GM12878 (cell line): ENCODE data around the gene ASCC1. TPM values are rescaled to one million over a fixed set of nuclear protein-coding genes. Genes with fewer than 3 reads are reported as not detected.

Experiments
- BMI1 ChIP-seq: fragments of 450-650 bp; IDR thresholded peaks from 2 replicates; pipeline ENCODE4 v1.6.1; 2016; ENCODE audit warnings: mild to moderate bottlenecking, moderate library complexity, borderline replicate concordance
- CBFB ChIP-seq: IDR thresholded peaks from 2 replicates; pipeline ENCODE4 v1.6.1; 2016; ENCODE audit warnings: antibody characterized with exemption, low read depth
- CHD4 ChIP-seq: fragments of 200-600 bp; sonication (generic); IDR thresholded peaks from 2 replicates; pipeline ENCODE4 v1.6.1; 2016; ENCODE audit warnings: mild to moderate bottlenecking
- ESRRA ChIP-seq: IDR thresholded peaks from 2 replicates; pipeline ENCODE4 v1.6.1; 2012; ENCODE audit warnings: mild to moderate bottlenecking, low read length, improper control_type of control experiment
- ETV6 ChIP-seq, 2 experiments: fragments of 450-650 bp in 1 of 2; IDR thresholded peaks in 1 of 2; conservative IDR thresholded peaks in 1 of 2; 2 replicates each; pipeline ENCODE4 v1.6.1; 2014; ENCODE audit warnings: antibody characterized with exemption in 1 of 2, borderline replicate concordance in 1 of 2, low read depth in 1 of 2, mild to moderate bottlenecking in 1 of 2, moderate library complexity in 1 of 2
- EZH2 ChIP-seq: IDR thresholded peaks from 2 replicates; pipeline ENCODE4 v1.6.1; 2012; ENCODE audit warnings: low read depth, mild to moderate bottlenecking, control low read depth, inconsistent platforms, low read length, borderline replicate concordance; ENCODE audit not compliant: control insufficient read depth
- HDAC6 ChIP-seq: fragments of 200-600 bp; sonication (generic); IDR thresholded peaks from one replicate; pipeline ENCODE4 v1.8.0; 2017; ENCODE audit warnings: antibody characterized with exemption; ENCODE audit not compliant: unreplicated experiment
- HSF1 ChIP-seq: fragments of 150-350 bp; IDR thresholded peaks from 2 replicates; pipeline ENCODE4 v1.6.1; 2014; ENCODE audit warnings: mild to moderate bottlenecking, low read depth, low read length
- KDM1A ChIP-seq: fragments of 200-600 bp; sonication (generic); IDR thresholded peaks from 2 replicates; pipeline ENCODE4 v1.6.1; 2016; ENCODE audit warnings: borderline replicate concordance
- NFYB ChIP-seq: IDR thresholded peaks from 2 replicates; pipeline ENCODE4 v1.6.1; 2011; ENCODE audit warnings: low read depth, mild to moderate bottlenecking, low read length, improper control_type of control experiment, moderate library complexity; ENCODE audit not compliant: insufficient read depth
- NR2C1 ChIP-seq: fragments of 450-650 bp; IDR thresholded peaks from 2 replicates; pipeline ENCODE4 v1.6.1; 2017; ENCODE audit warnings: antibody characterized with exemption, mild to moderate bottlenecking, moderate library complexity
- RAD51 ChIP-seq: fragments of 450-650 bp; IDR thresholded peaks from 2 replicates; pipeline ENCODE4 v1.6.1; 2016; ENCODE audit warnings: moderate library complexity, mild to moderate bottlenecking, inconsistent platforms
- RFX5 ChIP-seq: IDR thresholded peaks from 2 replicates; pipeline ENCODE4 v1.6.1; 2011; ENCODE audit warnings: low read depth, low read length, improper control_type of control experiment
- SMAD1 ChIP-seq: fragments of 450-650 bp; IDR thresholded peaks from 2 replicates; pipeline ENCODE4 v1.6.1; 2018; ENCODE audit warnings: mild to moderate bottlenecking, low read depth; ENCODE audit not compliant: partially characterized antibody
- SMC3 ChIP-seq: IDR thresholded peaks from 2 replicates; pipeline ENCODE4 v1.6.1; 2011; ENCODE audit warnings: low read length, improper control_type of control experiment, borderline replicate concordance
- SREBF1 ChIP-seq: IDR thresholded peaks from 2 replicates; pipeline ENCODE4 v1.6.1; 2012; ENCODE audit warnings: mild to moderate bottlenecking, low read length
- STAT3 ChIP-seq: IDR thresholded peaks from 2 replicates; pipeline ENCODE4 v1.6.1; 2011; ENCODE audit warnings: low read depth, low read length, improper control_type of control experiment
- SUPT20H ChIP-seq: IDR thresholded peaks from 2 replicates; pipeline ENCODE4 v1.6.1; 2011; ENCODE audit warnings: low read depth, mild to moderate bottlenecking, low read length, moderate library complexity, borderline replicate concordance; ENCODE audit not compliant: control insufficient read depth
- TARDBP ChIP-seq: IDR thresholded peaks from 2 replicates; pipeline ENCODE4 v1.6.1; 2016; ENCODE audit warnings: borderline replicate concordance
- WRNIP1 ChIP-seq: IDR thresholded peaks from 2 replicates; pipeline ENCODE4 v1.6.1; 2011; ENCODE audit warnings: low read depth, low read length, improper control_type of control experiment, borderline replicate concordance
- ZNF217 ChIP-seq: fragments of 450-650 bp; IDR thresholded peaks from 2 replicates; pipeline ENCODE4 v1.6.1; 2017; ENCODE audit warnings: antibody characterized with exemption, mild to moderate bottlenecking
- polyA plus RNA-seq, 11 experiments: library from polyadenylated mRNA; depleted of rRNA in 4 of 11; unstranded in 6 of 11; stranded (reverse) in 5 of 11; fragments of >200 nt; fragmentation: Nextera tagmentation in 4 of 11; fragmentation: Illumina TruSeq in 1 of 11; extraction: Ambion mirVana in 4 of 11; extraction: Trizol in 1 of 11; gene quantifications; 1 replicate in 1 of 11; 2 replicates in 10 of 11; pipeline versions ENCODE4 v1.2.1 to v1.2.3, GENCODE V29; 2011 to 2016; ENCODE audit warnings: inconsistent platforms in 2 of 11, missing spikeins in 2 of 11, low read depth in 1 of 11
- total RNA-seq, 4 experiments: library from RNA; depleted of rRNA in 3 of 4; stranded (reverse); fragments of >200 nt in 3 of 4; fragmentation: Illumina TruSeq in 1 of 4; extraction: Trizol in 1 of 4; gene quantifications; 2 replicates each; pipeline versions ENCODE4 v1.2.1 to v1.2.3, GENCODE V29; 2013 to 2021
- TF ChIP-seq, protein P1 (sequence below): fragments of 450-650 bp; IDR thresholded peaks from 2 replicates; pipeline ENCODE4 v1.6.1; 2016; ENCODE audit warnings: mild to moderate bottlenecking, moderate library complexity, borderline replicate concordance
- TF ChIP-seq, protein P2 (sequence below): IDR thresholded peaks from 2 replicates; pipeline ENCODE4 v1.6.1; 2012; ENCODE audit warnings: low read length, inconsistent platforms
- TF ChIP-seq, protein P3 (sequence below): IDR thresholded peaks from 2 replicates; pipeline ENCODE4 v1.6.1; 2012; ENCODE audit warnings: low read depth, low read length, improper control_type of control experiment

The ASCC1 gene
- total and polyA plus RNA-seq, 10 of the 15 experiments (the other 5 are each of a cell fraction or from before 2014, with no cell fraction given): 23.3 to 80.6 (median 42.8) TPM

DNA sequence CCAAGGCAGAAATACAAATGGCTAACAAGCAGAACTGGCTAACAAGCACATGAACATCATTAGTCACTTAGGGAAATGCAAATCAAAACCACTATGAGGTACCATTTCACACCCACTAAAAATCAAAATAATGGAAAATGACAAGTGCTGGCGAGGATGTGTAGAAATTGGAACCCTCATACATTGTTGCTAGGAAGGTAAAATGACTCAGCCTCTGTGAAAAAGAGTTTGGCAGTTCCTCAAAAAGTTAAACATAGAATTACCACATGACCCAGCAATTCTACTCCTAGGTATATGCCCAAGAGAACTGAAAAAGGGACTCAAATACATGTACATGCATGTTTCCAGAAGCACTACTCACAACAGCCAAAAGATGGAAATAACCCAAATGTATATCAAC, 53.1 kb downstream of the ASCC1 start (continued):
- TF ChIP-seq, protein P1, sequence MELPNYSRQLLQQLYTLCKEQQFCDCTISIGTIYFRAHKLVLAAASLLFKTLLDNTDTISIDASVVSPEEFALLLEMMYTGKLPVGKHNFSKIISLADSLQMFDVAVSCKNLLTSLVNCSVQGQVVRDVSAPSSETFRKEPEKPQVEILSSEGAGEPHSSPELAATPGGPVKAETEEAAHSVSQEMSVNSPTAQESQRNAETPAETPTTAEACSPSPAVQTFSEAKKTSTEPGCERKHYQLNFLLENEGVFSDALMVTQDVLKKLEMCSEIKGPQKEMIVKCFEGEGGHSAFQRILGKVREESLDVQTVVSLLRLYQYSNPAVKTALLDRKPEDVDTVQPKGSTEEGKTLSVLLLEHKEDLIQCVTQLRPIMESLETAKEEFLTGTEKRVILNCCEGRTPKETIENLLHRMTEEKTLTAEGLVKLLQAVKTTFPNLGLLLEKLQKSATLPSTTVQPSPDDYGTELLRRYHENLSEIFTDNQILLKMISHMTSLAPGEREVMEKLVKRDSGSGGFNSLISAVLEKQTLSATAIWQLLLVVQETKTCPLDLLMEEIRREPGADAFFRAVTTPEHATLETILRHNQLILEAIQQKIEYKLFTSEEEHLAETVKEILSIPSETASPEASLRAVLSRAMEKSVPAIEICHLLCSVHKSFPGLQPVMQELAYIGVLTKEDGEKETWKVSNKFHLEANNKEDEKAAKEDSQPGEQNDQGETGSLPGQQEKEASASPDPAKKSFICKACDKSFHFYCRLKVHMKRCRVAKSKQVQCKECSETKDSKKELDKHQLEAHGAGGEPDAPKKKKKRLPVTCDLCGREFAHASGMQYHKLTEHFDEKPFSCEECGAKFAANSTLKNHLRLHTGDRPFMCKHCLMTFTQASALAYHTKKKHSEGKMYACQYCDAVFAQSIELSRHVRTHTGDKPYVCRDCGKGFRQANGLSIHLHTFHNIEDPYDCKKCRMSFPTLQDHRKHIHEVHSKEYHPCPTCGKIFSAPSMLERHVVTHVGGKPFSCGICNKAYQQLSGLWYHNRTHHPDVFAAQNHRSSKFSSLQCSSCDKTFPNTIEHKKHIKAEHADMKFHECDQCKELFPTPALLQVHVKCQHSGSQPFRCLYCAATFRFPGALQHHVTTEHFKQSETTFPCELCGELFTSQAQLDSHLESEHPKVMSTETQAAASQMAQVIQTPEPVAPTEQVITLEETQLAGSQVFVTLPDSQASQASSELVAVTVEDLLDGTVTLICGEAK: no peak
- TF ChIP-seq, protein P2, sequence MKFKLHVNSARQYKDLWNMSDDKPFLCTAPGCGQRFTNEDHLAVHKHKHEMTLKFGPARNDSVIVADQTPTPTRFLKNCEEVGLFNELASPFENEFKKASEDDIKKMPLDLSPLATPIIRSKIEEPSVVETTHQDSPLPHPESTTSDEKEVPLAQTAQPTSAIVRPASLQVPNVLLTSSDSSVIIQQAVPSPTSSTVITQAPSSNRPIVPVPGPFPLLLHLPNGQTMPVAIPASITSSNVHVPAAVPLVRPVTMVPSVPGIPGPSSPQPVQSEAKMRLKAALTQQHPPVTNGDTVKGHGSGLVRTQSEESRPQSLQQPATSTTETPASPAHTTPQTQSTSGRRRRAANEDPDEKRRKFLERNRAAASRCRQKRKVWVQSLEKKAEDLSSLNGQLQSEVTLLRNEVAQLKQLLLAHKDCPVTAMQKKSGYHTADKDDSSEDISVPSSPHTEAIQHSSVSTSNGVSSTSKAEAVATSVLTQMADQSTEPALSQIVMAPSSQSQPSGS: peak; percentile 45; the same call in 1 of the 2 replicates
- no peak for TF ChIP-seq TARDBP
- peak; percentile 60; the same call in 1 of the 2 replicates for TF ChIP-seq STAT3
- TF ChIP-seq BMI1: peak; percentile 56; the same call in 1 of the 2 replicates
- TF ChIP-seq SUPT20H: no peak
- no peak; the same call in 1 of the 2 replicates for TF ChIP-seq RFX5
- no peak for TF ChIP-seq SREBF1
- TF ChIP-seq SMAD1: peak; percentile 65
- no peak for TF ChIP-seq NR2C1
- no peak for TF ChIP-seq ESRRA
- no peak for TF ChIP-seq HDAC6
- no peak for TF ChIP-seq EZH2
- peak; percentile 41; the same call in 1 of the 2 replicates for TF ChIP-seq ZNF217
- TF ChIP-seq WRNIP1: no peak
- TF ChIP-seq ETV6 (conservative IDR thresholded peaks at IDR 0.05 in 1 of 2, IDR thresholded peaks at IDR 0.05 in 1 of 2; ENCODE audit: borderline replicate concordance in 1 of 2, low read depth in 1 of 2): no peak
- TF ChIP-seq, protein P3, sequence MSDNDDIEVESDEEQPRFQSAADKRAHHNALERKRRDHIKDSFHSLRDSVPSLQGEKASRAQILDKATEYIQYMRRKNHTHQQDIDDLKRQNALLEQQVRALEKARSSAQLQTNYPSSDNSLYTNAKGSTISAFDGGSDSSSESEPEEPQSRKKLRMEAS: no peak
- no peak for TF ChIP-seq HSF1
- TF ChIP-seq CHD4: no peak
- no peak for TF ChIP-seq CBFB
- TF ChIP-seq RAD51: peak; percentile 79
- no peak for TF ChIP-seq NFYB
- TF ChIP-seq KDM1A: no peak
- no peak for TF ChIP-seq SMC3
